ENCODE data around the gene NIPAL4. TPM values are rescaled to one million over a fixed set of nuclear protein-coding genes. Genes with fewer than 3 reads are reported as not detected.

NIPAL4 gene
- total RNA-seq, 1 experiment from 2014 or later, result 0.24 TPM

- ChIA-PET CTCF (interaction anchor here (0.6 to 0.7 kb wide), 3 partner anchors 16 to 867 kb away, joined by 3 to 8 read pairs (median 4); no protein-coding TSS in a partner anchor), POLR2A (ENCODE audit: unreplicated experiment) (interaction anchor here (0.6 to 0.7 kb wide), 2 partner anchors 165 to 176 kb away, joined by 3 to 9 read pairs; no protein-coding TSS in a partner anchor)
- Histone ChIP-seq H3K36me3 (ENCODE audit: low read depth) (0 out of 2 replicates have a peak, but pooled peaks cover 6% of the 10 kb centered on the region), H3K27ac (no peak overlapping the region), H3K4me2 (no peak overlapping the region), H3K4me1 (replicated peaks; ENCODE audit: insufficient read depth) (peaks cover 21% of the 10 kb centered on the region), H3K9me3 (ENCODE audit: insufficient read depth, low read depth) (no peaks in the 10 kb centered on the region), H3K27me3 (ENCODE audit: insufficient read depth, low read depth) (no peaks in the 10 kb centered on the region), H3K4me3 (no peak overlapping the region), H3K79me2 (ENCODE audit: low read depth) (no peaks in the 10 kb centered on the region), H2AFZ (no peak overlapping the region), H3K9me2 (ENCODE audit: insufficient read depth) (no peaks in the 10 kb centered on the region), H3F3A (ENCODE audit: insufficient read depth, low read depth) (peaks cover 22% of the 10 kb centered on the region), H4K20me1 (ENCODE audit: insufficient read depth) (no peaks in the 10 kb centered on the region)
- TF ChIP-seq CTCF (conservative IDR thresholded peaks at IDR 0.05), result no peak
- no peak for TF ChIP-seq EZH2 (IDR thresholded peaks at IDR 0.05; ENCODE audit: low read depth)
- intact Hi-C loops (cut with micrococcal nuclease; ENCODE audit: unreplicated experiment), result loop anchor here (10.0 kb wide), 1 partner anchor 148 kb away; no protein-coding TSS in a partner anchor
- no TSS peak for BruUV-seq (replicated peaks)
- peak; percentile 43 to 52 for DNase-seq
These were observed 56.8 kb downstream of the NIPAL4 start for GRCh38 chr5:157516626-157517325.

- Histone ChIP-seq H3K27me3 (ENCODE audit: insufficient read depth, low read depth) (no peaks in the 10 kb centered on the region), H3K4me3 (no peak overlapping the region), H3K4me1 (replicated peaks; ENCODE audit: insufficient read depth) (no peaks in the 10 kb centered on the region), H3K27ac (no peak overlapping the region), H3K9me3 (ENCODE audit: insufficient read depth, low read depth) (no peaks in the 10 kb centered on the region), H4K20me1 (ENCODE audit: insufficient read depth) (no peaks in the 10 kb centered on the region), H3K9me2 (ENCODE audit: insufficient read depth) (no peaks in the 10 kb centered on the region), H3K4me2 (no peak overlapping the region), H2AFZ (no peak overlapping the region), H3K36me3 (ENCODE audit: low read depth) (no peaks in the 10 kb centered on the region), H3K79me2 (ENCODE audit: low read depth) (no peaks in the 10 kb centered on the region), H3F3A (ENCODE audit: insufficient read depth, low read depth) (0 out of 2 replicates have a peak, but pooled peaks cover 2% of the 10 kb centered on the region)
- ChIA-PET POLR2A (ENCODE audit: unreplicated experiment) (no interaction called here), CTCF (no interaction called here)
- TF ChIP-seq EZH2 (IDR thresholded peaks at IDR 0.05; ENCODE audit: low read depth) (no peak), CTCF (conservative IDR thresholded peaks at IDR 0.05) (no peak)
- intact Hi-C loops (cut with micrococcal nuclease; ENCODE audit: unreplicated experiment), result loop anchor here (10.0 kb wide), 1 partner anchor 146 kb away; no protein-coding TSS in a partner anchor
- BruUV-seq (replicated peaks), result no TSS peak
- no peak for DNase-seq
These were observed 59.0 kb downstream of the NIPAL4 start for GRCh38 chr5:157518963-157519362.

GRCh38 chr5:157519579-157520253 is 59.7 kb downstream of the NIPAL4 start:
- CTCF ChIA-PET, result no interaction called here

More at GRCh38 chr5:157519579-157520253, 59.7 kb downstream of the NIPAL4 start:
- POLR2A ChIA-PET (ENCODE audit: unreplicated experiment), result no interaction called here
- Histone ChIP-seq H3K27me3 (ENCODE audit: insufficient read depth, low read depth) (no peaks in the 10 kb centered on the region), H3K79me2 (ENCODE audit: low read depth) (no peaks in the 10 kb centered on the region), H3K4me3 (no peak overlapping the region), H3K9me2 (ENCODE audit: insufficient read depth) (no peaks in the 10 kb centered on the region), H3F3A (ENCODE audit: insufficient read depth, low read depth) (0 out of 2 replicates have a peak, but pooled peaks cover 2% of the 10 kb centered on the region), H3K36me3 (ENCODE audit: low read depth) (no peaks in the 10 kb centered on the region), H3K27ac (no peak overlapping the region), H3K4me2 (no peak overlapping the region), H3K9me3 (ENCODE audit: insufficient read depth, low read depth) (no peaks in the 10 kb centered on the region), H3K4me1 (replicated peaks; ENCODE audit: insufficient read depth) (no peaks in the 10 kb centered on the region), H2AFZ (no peak overlapping the region), H4K20me1 (ENCODE audit: insufficient read depth) (no peaks in the 10 kb centered on the region)
- TF ChIP-seq CTCF (conservative IDR thresholded peaks at IDR 0.05), result no peak
- no peak for TF ChIP-seq EZH2 (IDR thresholded peaks at IDR 0.05; ENCODE audit: low read depth)
- BruUV-seq (replicated peaks), result no TSS peak
- DNase-seq, result no peak
- intact Hi-C loops (cut with micrococcal nuclease; ENCODE audit: unreplicated experiment), result loop anchor here (10.0 kb wide), 1 partner anchor 145 kb away; no protein-coding TSS in a partner anchor

All from PC-9 (cell line).